Measurements from ENCODE around the gene KIAA1586.
"Not testable (repeated sequence)": the region's sequence is repeated elsewhere in the genome, so short reads cannot be mapped to it uniquely, and the experiment has no call there.

Gene KIAA1586

GRCh38 chr6:57091375-57091774 lies 44.9 kb downstream of the KIAA1586 start:
- H3K27ac ChIP-seq, H3K4me3 ChIP-seq: not testable (repeated sequence)

GRCh38 chr6:57094689-57095088 lies 48.2 kb downstream of the KIAA1586 start:
- Histone ChIP-seq H3K27ac (no peak overlapping the region), H3K4me3 (no peak overlapping the region)

- Histone ChIP-seq H3K4me3 (no peak overlapping the region), H3K27ac (no peak overlapping the region)
Measured at GRCh38 chr6:57097596-57097995, 51.1 kb downstream of the KIAA1586 start.

- H3K27ac ChIP-seq = no peak overlapping the region
- H3K4me3 ChIP-seq = no peak overlapping the region
Measured at GRCh38 chr6:57102976-57103375, 56.5 kb downstream of the KIAA1586 start.

GRCh38 chr6:57104336-57104735 lies 57.8 kb downstream of the KIAA1586 start:
- Histone ChIP-seq H3K27ac (no peak overlapping the region), H3K4me3 (no peak overlapping the region)
